NCI-H187 (cell line): ENCODE measurements around the gene GRID2IP.
"Not testable (repeated sequence)": the region's sequence is repeated elsewhere in the genome, so short reads cannot be mapped to it uniquely, and the experiment has no call there.

ENCODE experiments used
- DNase-seq, 2 experiments: peaks; one replicate each; lab custom pipeline; 2025; lab: John Stamatoyannopoulos, UW

Gene GRID2IP

GRCh38 chr7:6487184-6487545, 64.1 kb downstream of the GRID2IP start:
- DNase-seq = no peak

DNA sequence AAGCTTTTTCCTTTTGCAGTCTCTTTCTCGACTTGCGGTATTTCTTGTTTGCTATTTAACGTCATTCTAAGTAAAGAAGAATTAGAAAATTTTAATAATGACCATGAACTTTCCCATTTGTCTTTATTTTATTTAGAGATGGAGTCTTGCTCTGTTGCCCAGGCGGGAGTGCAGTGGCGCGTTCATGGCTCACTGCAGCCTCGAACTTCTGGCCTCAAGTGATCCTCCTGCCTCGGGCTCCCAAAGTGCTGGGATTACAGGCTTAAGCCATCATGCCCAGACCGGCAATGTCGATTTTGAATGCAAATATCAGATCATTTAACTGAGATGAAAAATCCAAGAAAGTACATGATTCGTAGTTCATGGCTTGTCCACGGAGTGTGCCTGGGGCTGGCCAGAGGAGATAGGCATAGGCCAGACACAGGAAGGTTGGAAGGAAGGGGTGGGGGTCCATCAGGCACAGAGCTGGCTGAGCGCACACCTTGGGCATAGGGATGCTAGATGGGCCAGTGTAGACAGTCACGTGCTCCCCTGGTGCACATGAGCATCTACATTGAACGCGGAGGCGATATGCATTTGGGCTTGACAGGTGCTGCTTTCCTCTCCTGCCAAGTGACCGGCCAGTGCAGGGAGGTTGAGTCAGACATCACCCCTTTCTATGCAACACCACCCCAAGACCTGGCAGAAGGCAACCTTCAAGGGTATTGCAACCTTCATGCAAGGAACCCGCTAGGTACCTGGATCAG, 64.7 kb downstream of the GRID2IP start:
- DNase-seq = no peak

DNA sequence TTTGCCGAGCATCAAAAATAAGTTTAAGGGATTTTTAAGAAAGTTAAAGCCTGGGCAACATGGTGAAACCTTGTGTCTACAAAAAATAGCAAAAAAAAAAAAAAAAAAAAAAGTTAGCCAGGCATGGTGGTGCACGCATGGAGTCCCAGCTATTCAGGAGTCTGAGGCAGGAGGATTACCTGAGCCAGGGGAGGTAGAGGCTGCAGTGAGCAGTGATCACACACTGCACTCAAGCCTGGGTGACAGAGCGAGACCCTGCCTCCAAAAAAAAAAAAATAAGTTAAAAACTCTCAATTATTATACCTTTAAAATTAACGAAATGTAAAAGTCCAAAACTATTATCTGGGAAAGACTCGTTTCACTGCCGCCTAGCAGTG, 68.5 kb downstream of the GRID2IP start:
- no peak for DNase-seq

DNA sequence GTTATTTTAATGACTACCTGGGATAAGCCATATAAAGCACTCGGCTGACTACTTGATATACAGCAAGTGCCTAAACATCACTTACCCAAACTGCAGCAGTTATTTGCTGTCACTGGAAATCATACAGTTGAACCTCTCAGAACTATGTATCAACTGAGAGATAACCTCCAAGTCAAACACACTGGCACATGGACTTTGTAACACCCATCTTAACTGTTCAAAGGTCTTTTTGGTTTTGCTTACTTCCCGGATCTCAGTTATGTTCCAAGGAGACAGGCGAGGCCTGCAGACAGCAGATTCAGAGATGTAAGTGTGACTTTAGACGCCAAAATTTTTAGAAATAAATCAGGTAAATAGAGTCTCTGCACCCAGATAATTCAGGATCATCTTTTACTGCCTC, 69.0 kb downstream of the GRID2IP start:
- DNase-seq = no peak

DNA sequence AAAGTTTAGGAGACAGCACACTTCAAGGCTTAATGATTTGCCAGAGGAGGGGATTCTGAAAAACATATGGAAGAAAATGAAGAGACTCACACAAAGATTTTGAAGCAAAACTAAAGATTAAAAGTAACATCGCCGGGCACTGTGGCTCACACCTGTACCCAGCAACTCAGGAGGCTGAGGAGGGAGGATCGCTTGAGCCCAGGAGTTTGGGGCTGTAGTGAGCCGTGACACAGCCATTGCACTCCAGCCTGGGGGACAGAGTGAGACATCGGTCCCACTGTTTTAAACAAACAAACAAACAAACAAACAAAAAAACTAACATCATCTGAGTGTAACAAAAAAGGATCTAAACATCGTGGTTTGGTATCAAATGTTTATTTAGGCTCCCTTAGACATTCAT, 69.8 kb downstream of the GRID2IP start:
- DNase-seq = no peak

DNA sequence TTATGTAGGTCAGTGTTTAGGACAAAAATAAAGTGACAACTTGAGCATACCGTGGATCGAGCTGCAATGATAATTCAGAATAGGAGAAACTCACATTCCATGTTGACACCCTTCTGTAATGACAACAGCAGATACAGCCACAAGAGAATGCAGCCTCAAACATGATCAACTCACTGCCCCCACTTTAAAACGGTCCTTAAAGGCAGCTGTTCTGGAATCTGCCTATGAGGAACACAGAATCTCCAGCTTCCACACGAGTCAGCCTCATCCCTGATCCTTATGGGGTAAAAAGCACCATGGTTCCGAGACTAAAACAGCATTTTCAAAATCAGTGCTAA, 71.0 kb downstream of the GRID2IP start:
- no peak for DNase-seq

DNA sequence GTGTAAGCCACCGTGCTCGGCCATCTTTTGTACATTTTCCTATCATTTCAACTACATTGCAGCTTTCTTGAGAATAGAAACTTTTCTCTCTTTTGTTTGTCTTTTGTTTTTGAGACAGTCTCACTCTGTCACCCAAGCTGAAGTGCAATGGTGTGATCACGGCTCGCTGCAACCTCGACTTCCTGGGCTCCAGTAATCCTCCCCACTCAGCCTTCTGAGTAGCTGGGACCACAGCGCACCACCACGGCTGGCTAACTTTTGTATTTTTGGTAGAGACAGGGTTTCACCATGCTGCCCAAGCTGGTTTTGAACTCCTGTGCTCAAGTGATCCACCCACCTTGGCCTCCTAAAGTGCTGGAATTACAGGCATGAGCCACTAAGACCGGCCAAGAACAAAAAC, 72.2 kb downstream of the GRID2IP start:
- DNase-seq = no peak

DNA sequence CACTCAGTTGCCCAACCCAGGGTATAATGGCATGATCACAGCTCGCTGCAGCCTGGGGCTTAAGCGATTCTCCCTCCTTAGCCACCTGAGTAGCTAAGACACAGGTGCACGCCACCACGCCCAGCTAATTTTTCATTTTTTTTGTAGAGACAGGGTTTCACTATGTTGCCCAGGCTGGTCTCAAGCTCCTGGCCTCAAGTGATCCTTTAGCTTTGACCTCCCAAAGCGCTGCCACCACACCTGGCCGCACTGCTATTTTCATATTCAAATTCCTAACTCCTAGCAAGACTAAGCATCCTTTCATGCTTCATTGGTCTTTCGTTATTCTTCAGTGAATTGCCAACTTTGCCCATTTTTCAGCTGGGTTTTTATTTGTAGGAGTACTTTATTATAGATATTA, 73.1 kb downstream of the GRID2IP start:
- no peak for DNase-seq

DNA sequence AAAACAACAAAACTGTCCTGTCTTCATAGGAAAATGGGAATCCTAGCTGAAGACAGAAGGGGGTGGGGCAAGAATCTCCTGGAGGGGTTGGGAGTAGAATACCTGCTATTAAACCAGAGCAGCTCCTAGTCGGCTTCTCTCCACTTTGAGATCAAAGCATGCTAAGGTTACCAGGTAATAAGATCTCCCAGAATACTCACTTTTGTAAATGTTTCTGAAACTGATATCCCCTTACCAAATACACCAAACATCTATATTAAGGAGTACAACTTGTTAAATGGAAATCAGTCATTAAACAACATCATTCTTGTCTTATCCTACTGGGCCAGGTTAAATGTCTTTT, 74.0 kb downstream of the GRID2IP start:
- no peak for DNase-seq

- no peak for DNase-seq
Measured at GRCh38 chr7:6476596-6477317, 74.5 kb downstream of the GRID2IP start.

DNA sequence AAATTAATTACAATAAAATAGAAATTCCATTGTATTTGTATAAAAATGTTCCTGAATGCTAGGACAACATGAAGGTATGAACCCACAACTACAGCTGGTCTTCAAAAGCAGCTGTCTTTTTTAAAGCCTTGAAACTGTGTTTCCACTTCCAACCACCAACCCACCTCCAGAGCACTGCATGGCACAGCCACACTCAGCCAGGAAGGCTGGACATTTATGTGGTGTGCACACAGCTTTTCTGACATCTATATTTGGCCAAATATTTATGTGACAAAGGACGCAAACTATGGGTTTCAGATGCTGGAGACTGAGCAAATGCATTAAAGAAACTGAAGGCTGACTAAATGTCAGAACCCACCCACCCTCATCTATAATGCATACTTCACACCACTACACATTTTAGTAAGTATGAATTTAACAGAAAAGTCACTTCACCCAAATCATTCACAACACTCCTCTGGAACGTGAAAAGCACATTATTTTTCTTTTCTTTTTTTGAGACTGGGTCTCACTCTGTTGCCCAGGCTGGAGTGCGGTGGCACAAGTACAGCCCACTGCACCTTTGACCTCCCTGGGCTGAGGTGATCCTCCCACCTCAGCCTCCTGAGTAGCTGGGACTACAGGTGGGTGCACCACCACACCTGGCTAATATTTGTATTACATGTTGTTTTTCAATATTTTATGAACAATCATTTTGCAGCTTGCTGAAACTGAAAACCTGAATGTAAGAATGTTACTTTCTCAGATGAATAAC, 75.7 kb downstream of the GRID2IP start:
- DNase-seq = no peak

DNA sequence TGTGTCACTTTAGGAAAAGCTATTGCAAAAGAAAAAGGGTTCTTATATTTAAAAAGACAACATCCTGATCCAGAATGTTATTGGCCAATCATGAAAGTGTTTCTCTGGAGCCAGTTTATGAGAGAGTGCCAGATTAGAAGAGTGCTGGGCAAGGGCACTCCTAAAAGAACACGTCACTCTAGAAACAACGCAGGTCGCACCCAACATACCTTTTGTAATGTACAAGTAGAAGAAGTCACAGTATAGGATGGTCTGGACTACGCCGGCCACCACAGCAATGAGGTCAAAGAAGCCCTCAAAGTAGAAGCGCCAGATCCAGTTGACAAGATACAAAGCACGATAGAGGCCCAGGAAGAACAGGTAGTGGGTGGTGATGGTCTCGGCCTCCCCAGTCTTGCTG, 85.4 kb downstream of the GRID2IP start:
- no peak for DNase-seq

DNA sequence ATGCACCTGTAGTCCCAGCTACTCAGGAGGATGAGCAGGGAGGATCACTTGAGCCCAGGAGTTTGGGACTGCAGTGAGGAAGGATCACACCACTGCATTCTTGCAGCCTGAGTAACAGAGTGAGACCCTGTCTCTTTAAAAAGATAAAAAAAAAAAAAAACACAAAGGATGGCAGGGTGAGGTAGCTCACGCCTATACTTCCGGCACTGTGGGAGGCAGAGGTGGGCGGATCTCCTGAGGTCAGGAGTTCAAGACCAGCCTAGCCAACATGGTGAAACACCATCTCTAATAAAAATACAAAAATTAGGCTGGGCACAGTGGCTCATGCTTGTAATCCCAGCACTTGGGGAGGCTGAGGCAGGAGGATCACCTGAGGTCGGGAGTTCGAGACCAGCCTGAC, 87.7 kb downstream of the GRID2IP start:
- not testable (repeated sequence) for DNase-seq

- no peak for DNase-seq
Measured at GRCh38 chr7:6461946-6462550, 89.2 kb downstream of the GRID2IP start.

DNA sequence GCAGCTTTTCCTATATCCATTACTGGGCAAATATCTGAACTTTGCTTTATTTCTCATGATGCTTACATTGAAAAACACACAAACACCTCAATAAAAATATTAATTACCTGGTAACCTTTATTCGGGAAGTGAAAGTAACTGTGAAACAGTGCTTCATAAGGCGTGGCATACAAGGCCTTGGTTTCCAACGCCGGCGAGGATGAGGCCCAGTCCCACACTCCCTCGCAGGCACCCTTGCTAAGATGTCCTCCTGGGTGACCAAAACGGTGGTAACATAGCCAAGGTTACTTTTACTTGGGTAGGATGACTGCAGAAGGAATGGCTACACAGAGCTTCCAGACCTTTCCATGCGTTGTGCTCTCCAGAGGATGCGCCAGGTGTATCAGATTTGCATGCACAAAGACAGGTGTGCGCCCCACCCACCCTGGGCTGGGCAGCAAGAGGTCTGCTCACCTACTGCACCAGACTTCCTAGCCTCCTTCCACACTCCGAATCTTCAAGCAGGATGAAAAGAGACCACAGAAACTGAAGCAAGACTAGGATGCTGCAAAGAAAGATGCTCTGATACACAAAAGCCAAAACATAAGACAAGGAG, 90.2 kb downstream of the GRID2IP start:
- no peak for DNase-seq

- DNase-seq = no peak
Measured at GRCh38 chr7:6460303-6460702, 91.0 kb downstream of the GRID2IP start.

GRCh38 chr7:6458676-6459075, 92.6 kb downstream of the GRID2IP start:
- not testable (repeated sequence) for DNase-seq

- DNase-seq = no peak
Measured at GRCh38 chr7:6453734-6454133, 97.5 kb downstream of the GRID2IP start.

DNA sequence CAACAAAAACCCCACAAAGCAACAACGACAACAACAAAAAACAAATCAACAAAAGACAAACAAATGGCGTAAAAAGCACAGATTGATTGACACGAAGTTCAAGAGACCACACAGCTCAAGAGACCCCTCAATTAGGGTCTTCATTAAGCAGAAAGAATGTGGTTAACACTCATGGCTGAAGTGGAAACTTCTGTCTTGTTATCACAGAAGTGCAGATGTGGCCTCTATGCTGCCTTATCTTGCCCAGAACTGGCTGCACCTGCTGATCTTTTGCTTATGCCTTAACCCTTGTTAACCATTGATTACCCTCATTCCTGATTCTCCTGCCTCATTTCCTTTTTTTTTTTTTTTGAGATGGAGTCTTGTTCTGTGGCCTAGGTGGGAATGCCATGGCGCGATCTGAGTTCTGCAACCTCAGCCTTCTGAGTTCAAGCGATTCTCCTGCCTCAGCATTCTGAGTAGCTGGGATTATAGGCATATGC, 100.0 kb downstream of the GRID2IP start:
- no peak for DNase-seq

DNA sequence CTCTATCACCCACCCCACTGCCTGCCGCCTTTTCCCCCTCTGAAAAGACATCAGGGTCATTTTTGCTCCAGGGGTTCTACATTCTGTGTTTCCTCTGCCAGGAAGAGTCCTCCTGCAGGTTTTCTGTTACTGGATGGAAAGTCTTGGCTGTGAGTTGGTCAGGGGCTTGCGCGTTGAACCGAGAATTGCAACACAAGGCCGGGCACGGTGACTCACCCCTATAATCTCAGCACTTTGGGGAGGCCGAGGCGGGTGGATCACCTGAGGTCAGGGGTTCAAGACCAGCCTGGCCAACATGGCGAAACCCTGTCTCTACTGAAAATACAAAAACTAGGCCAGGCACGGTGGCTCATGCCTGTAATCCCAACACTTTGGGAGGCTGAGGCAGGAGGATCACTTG, 100.7 kb downstream of the GRID2IP start:
- not testable (repeated sequence) for DNase-seq

DNA sequence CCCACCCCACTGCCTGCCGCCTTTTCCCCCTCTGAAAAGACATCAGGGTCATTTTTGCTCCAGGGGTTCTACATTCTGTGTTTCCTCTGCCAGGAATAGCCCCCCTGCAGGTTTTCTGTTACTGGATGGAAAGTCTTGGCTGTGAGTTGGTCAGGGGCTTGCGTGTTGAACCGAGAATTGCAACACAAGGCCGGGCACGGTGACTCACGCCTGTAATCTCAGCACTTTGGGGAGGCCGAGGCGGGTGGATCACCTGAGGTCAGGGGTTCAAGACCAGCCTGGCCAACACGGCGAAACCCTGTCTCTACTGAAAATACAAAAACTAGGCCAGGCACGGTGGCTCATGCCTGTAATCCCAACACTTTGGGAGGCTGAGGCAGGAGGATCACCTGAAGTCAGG, 101.4 kb downstream of the GRID2IP start:
- DNase-seq = not testable (repeated sequence)

- DNase-seq = no peak
Measured at GRCh38 chr7:6448943-6449543, 102.2 kb downstream of the GRID2IP start.
